ENCODE results near the gene MTHFD2L. TPM values are rescaled to one million over a fixed set of nuclear protein-coding genes. Genes with fewer than 3 reads are reported as not detected.

The MTHFD2L gene
- total RNA-seq, 2 donors from 2014 or later, result 9.5 to 12.6 TPM

- Histone ChIP-seq H3K4me3 (no peak overlapping the region), H3K9me3 (no peaks in the 10 kb centered on the region), H3K27ac (no peak overlapping the region), H3K4me1 (no peaks in the 10 kb centered on the region), H3K27me3 (no peaks in the 10 kb centered on the region), H3K9ac (ENCODE audit: low read depth in 2 of 2, low read length in 2 of 2) (no peak overlapping the region), H3K36me3 (no peaks in the 10 kb centered on the region)
- DNase-seq, result no peak
- TF ChIP-seq CTCF (IDR thresholded peaks at IDR 0.05), result no peak
- intact Hi-C loops (cut with DNase I), result no loop called here
Measured at GRCh38 chr4:74111306-74111975, 46.5 kb upstream of the MTHFD2L start.

- H3K9ac ChIP-seq (ENCODE audit: low read depth in 2 of 2, low read length in 2 of 2), result no peak overlapping the region
- no peak for TF ChIP-seq CTCF (IDR thresholded peaks at IDR 0.05)
- DNase-seq, result no peak
- peak overlapping the region; percentile 18 for H3K27ac ChIP-seq
- H3K4me3 ChIP-seq, result no peak overlapping the region
- H3K27me3 ChIP-seq, result no peaks in the 10 kb centered on the region
- H3K4me1 ChIP-seq, result no peaks in the 10 kb centered on the region
- intact Hi-C loops (cut with DNase I), result no loop called here
- H3K9me3 ChIP-seq, result no peaks in the 10 kb centered on the region
- H3K36me3 ChIP-seq, result no peaks in the 10 kb centered on the region
Measured at GRCh38 chr4:74111990-74112389, 45.9 kb upstream of the MTHFD2L start.

GRCh38 chr4:74112399-74113105, 45.4 kb upstream of the MTHFD2L start:
- no peaks in the 10 kb centered on the region for H3K9me3 ChIP-seq
- TF ChIP-seq CTCF (IDR thresholded peaks at IDR 0.05), result no peak
- H3K36me3 ChIP-seq, result no peaks in the 10 kb centered on the region
- no peak for DNase-seq
- peak overlapping the region; percentile 18 for H3K27ac ChIP-seq
- peaks cover 5% of the 10 kb centered on the region for H3K4me1 ChIP-seq
- H3K9ac ChIP-seq (ENCODE audit: low read depth in 2 of 2, low read length in 2 of 2), result no peak overlapping the region
- H3K4me3 ChIP-seq, result no peak overlapping the region
- intact Hi-C loops (cut with DNase I), result no loop called here
- H3K27me3 ChIP-seq, result no peaks in the 10 kb centered on the region

GRCh38 chr4:74114234-74114633, 43.7 kb upstream of the MTHFD2L start:
- Histone ChIP-seq H3K9ac (ENCODE audit: low read depth in 2 of 2, low read length in 2 of 2) (no peak overlapping the region), H3K4me1 (peaks cover 5% of the 10 kb centered on the region), H3K27me3 (no peaks in the 10 kb centered on the region), H3K27ac (no peak overlapping the region), H3K4me3 (no peak overlapping the region), H3K36me3 (no peaks in the 10 kb centered on the region), H3K9me3 (no peaks in the 10 kb centered on the region)
- TF ChIP-seq CTCF (IDR thresholded peaks at IDR 0.05), result no peak
- no peak for DNase-seq
- intact Hi-C loops (cut with DNase I), result no loop called here

- Histone ChIP-seq H3K27me3 (no peaks in the 10 kb centered on the region), H3K4me3 (no peak overlapping the region), H3K9ac (ENCODE audit: low read depth in 2 of 2, low read length in 2 of 2) (peak overlapping the region in 1 of 2 donors; percentile 14), H3K27ac (peak overlapping the region; percentile 56), H3K9me3 (no peaks in the 10 kb centered on the region), H3K4me1 (peaks cover 5% of the 10 kb centered on the region), H3K36me3 (no peaks in the 10 kb centered on the region)
- intact Hi-C loops (cut with DNase I), result no loop called here
- TF ChIP-seq CTCF (IDR thresholded peaks at IDR 0.05), result no peak
- peak; percentile 64 for DNase-seq
Measured at GRCh38 chr4:74117024-74117534, 40.8 kb upstream of the MTHFD2L start.
